Suprapubic skin (tissue), 4 donors: ENCODE results near the gene LZTR1. TPM values are rescaled to one million over a fixed set of nuclear protein-coding genes. Genes with fewer than 3 reads are reported as not detected.
"Not testable (repeated sequence)": the region's sequence is repeated elsewhere in the genome, so short reads cannot be mapped to it uniquely, and the experiment has no call there.

Experiments
- DNase-seq, 2 donors: peaks; one replicate each; pipeline ENCODE4 v3.0.0-alpha.2; 2019; ENCODE audit warnings: low spot score in 2 of 2
- H3K27ac ChIP-seq: fragments of 200-600 bp; sonication (generic); one replicate; pipeline ENCODE4 v1.5.1; 2019
- H3K27me3 ChIP-seq: fragments of 200-600 bp; sonication (generic); one replicate; pipeline ENCODE4 v1.5.1; 2019
- H3K36me3 ChIP-seq: fragments of 200-600 bp; sonication (generic); one replicate; pipeline ENCODE4 v1.5.1; 2019
- H3K4me1 ChIP-seq: fragments of 200-600 bp; sonication (generic); one replicate; pipeline ENCODE4 v1.5.1; 2019
- H3K4me3 ChIP-seq: fragments of 200-600 bp; sonication (generic); one replicate; pipeline ENCODE4 v1.5.1; 2019; ENCODE audit warnings: mild to moderate bottlenecking
- H3K9me3 ChIP-seq: fragments of 200-600 bp; sonication (generic); one replicate; pipeline ENCODE4 v1.5.1; 2019
- EP300 ChIP-seq: sonication (generic); formaldehyde crosslinking; IDR thresholded peaks from one replicate; pipeline ENCODE4 v1.6.1; 2017; ENCODE audit warnings: antibody characterized with exemption
- POLR2A ChIP-seq, 2 donors: fragments of 450-650 bp; IDR thresholded peaks; one replicate each; pipeline ENCODE4 v1.6.1; 2017; ENCODE audit warnings: antibody characterized with exemption in 2 of 2, mild to moderate bottlenecking in 2 of 2, moderate library complexity in 2 of 2
- POLR2AphosphoS5 ChIP-seq, 3 donors: sonication (generic); formaldehyde crosslinking; IDR thresholded peaks; one replicate each; pipeline ENCODE4 v1.6.1; 2017; ENCODE audit warnings: antibody characterized with exemption in 3 of 3
- WGBS: methylation state at CpG from one replicate; pipeline ENCODE4 v1.1.5; 2018; 5-methylcytosine and 5-hydroxymethylcytosine counted together
- total RNA-seq, 4 donors: library from RNA; depleted of rRNA; stranded (reverse); fragments of >200 nt; gene quantifications; one replicate each; pipeline ENCODE4 v1.1.0, GENCODE V29; 2016
- TF ChIP-seq, protein P1 (sequence below), 2 donors: fragments of 200-600 bp in 1 of 2; fragments of 450-650 bp in 1 of 2; sonication (generic) in 1 of 2; IDR thresholded peaks; one replicate each; pipeline ENCODE4 v1.5.1; 2016 to 2019; ENCODE audit warnings: antibody characterized with exemption in 2 of 2, mild to moderate bottlenecking in 1 of 2, moderate library complexity in 1 of 2

The LZTR1 gene
- total RNA-seq, 4 donors from 2014 or later: 29.3 to 75.6 (median 46.9) TPM

DNA sequence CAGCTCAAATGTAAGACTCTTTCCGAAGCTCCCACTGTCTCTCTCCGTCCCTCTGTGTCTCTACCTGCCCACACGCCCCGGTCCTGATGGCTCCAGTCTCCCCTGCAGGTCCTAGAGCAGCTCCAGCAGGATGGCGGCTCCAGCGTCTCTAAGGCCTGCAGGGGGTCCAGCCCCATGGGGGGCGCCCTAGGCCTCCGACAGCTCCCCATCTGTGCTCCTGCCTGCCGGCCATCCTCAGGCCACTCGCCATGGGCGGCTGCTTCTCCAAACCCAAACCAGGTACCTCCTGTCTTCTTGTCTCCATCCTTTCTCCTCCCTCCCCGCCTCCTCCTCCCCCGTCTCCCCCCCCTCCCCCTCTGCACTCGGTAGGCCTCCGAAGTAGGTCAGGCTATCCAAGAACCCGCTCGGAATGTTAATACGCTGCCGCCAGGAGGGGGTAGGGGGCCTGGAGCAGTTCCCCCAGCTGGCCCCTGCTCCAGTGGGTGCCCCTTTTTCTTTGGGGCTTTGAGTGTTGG, 14.3 kb upstream of the LZTR1 start:
- Histone ChIP-seq H3K4me3 (no peak overlapping the region), H3K36me3 (no peaks in the 10 kb centered on the region), H3K9me3 (no peaks in the 10 kb centered on the region), H3K27me3 (no peaks in the 10 kb centered on the region), H3K4me1 (peaks cover 15% of the 10 kb centered on the region), H3K27ac (no peak overlapping the region)
- no peak for DNase-seq
- TF ChIP-seq POLR2AphosphoS5 (IDR thresholded peaks at IDR 0.05) (no peak), EP300 (no peak), POLR2A (IDR thresholded peaks at IDR 0.05) (no peak)
- TF ChIP-seq, protein P1, sequence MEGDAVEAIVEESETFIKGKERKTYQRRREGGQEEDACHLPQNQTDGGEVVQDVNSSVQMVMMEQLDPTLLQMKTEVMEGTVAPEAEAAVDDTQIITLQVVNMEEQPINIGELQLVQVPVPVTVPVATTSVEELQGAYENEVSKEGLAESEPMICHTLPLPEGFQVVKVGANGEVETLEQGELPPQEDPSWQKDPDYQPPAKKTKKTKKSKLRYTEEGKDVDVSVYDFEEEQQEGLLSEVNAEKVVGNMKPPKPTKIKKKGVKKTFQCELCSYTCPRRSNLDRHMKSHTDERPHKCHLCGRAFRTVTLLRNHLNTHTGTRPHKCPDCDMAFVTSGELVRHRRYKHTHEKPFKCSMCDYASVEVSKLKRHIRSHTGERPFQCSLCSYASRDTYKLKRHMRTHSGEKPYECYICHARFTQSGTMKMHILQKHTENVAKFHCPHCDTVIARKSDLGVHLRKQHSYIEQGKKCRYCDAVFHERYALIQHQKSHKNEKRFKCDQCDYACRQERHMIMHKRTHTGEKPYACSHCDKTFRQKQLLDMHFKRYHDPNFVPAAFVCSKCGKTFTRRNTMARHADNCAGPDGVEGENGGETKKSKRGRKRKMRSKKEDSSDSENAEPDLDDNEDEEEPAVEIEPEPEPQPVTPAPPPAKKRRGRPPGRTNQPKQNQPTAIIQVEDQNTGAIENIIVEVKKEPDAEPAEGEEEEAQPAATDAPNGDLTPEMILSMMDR (IDR thresholded peaks at IDR 0.05): no peak
- 65% methylated on average over 13 of the region's 19 CpGs for WGBS

DNA sequence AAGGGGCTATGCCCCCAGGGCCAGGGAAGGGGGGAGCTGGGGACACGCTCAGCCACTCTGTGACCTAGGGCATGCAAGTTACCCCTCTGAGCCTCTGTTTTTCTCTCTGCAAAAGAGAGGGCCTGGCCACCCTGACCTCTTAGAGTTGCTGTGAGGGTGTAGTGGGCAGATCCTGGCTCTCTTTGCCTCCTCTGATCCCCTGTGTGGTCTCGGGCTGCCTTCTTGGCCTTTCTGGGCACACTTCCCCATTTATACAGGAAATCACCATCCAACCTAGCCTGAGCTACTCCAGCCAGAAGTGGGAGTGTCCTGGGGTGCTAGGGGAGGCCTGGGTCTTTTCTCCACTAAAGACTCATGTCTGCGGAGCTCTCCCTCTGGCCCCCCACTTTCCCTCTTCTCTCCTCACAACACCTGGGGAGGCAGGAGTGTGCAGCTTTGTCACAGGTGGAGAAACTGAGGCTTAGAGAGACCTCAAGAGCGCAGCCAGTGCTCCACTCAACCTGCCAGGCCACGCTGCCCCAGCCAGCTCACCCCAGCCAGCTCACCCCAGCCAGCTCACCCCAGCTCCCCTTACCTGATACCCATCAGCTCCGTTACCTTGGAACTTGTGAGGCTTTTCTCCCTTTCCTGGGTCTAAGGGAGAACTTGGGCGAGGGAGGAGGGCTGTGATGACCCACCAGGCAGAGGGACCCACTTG, 13.7 kb upstream of the LZTR1 start:
- DNase-seq: no peak
- TF ChIP-seq EP300 (no peak), POLR2AphosphoS5 (IDR thresholded peaks at IDR 0.05) (no peak), POLR2A (IDR thresholded peaks at IDR 0.05) (no peak)
- TF ChIP-seq, protein P1 (IDR thresholded peaks at IDR 0.05): no peak
- no peak overlapping the region for H3K27ac ChIP-seq
- WGBS: 78% methylated on average over 7 of the region's 7 CpGs
- H3K4me1 ChIP-seq: peaks cover 15% of the 10 kb centered on the region
- H3K36me3 ChIP-seq: no peaks in the 10 kb centered on the region
- H3K27me3 ChIP-seq: no peaks in the 10 kb centered on the region
- no peak overlapping the region for H3K4me3 ChIP-seq
- H3K9me3 ChIP-seq: no peaks in the 10 kb centered on the region

DNA sequence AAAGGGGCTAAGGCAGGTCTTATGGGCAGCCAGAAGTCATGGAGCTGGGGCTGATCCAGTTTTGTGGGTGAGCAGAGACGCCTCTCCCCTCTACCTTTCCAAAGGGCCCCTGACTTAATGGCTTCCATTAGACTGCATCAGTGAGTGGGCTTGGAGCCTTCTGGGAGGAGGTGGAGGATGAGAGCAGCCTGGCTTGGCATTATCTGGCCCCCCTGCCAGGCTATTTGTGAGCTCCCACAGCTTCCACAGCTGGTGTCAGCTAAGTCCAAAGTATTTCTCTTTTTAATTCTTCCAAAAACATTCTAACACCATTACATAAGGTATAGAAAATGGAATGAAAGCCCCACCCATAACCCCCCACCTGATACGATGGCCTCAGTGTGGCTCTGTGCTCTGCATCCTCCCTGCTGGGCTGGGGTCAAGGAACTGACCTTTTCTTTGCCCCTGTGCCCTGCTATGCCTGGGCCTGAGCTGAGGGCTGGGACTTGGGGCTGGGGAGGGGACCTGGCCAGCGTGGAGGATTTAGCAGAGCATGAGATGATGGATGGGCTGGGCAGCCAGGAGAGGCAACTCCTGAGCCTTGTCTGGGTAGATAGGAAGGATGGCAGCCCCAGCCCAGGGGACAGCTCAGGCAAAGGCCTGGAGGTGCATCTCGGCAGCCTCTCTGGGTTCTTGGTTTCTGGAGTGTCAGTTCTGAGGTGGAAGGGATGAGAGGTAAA, 11.0 kb upstream of the LZTR1 start:
- Histone ChIP-seq H3K4me1 (peaks cover 4% of the 10 kb centered on the region), H3K36me3 (no peaks in the 10 kb centered on the region), H3K4me3 (no peak overlapping the region), H3K27ac (no peak overlapping the region), H3K27me3 (no peaks in the 10 kb centered on the region), H3K9me3 (no peaks in the 10 kb centered on the region)
- TF ChIP-seq, protein P1 (IDR thresholded peaks at IDR 0.05): no peak
- TF ChIP-seq POLR2AphosphoS5 (IDR thresholded peaks at IDR 0.05) (no peak), EP300 (no peak), POLR2A (IDR thresholded peaks at IDR 0.05) (no peak)
- no peak for DNase-seq
- WGBS: 36% methylated on average over 4 of the region's 4 CpGs

DNA sequence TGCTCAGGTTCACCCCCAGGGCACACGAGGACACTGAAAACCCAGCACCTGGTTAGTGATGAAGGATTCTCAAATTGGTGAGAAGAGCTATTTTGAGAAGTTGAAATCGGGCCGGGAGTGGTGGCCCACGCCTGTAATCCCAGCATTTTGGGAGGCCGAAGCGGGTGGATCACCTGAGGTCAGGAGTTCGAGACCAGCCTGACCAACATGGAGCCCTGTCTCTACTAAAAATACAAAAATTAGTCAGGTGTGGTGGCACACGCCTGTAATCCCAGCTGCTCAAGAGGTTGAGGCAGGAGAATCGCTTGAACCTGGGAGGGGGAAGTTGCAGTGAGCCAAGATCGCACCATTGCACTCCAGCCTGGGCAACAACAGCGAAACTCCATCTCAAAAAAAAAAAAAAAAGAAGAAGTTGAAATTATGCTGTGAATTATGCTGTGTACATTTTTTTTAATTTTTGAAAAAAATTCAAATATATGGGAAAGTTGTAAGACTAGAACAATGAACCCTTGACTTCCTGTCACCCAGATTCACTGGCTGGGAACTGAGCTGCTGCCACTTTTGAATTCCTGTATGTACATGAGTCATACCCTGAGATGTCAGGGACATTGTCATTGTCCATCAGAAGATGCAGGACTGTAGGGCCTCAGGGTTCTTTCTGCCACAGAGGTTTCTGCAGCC, 9.9 kb upstream of the LZTR1 start:
- not testable (repeated sequence) for DNase-seq, H3K9me3 ChIP-seq, H3K36me3 ChIP-seq, H3K27ac ChIP-seq, H3K4me3 ChIP-seq, H3K4me1 ChIP-seq, H3K27me3 ChIP-seq
- 88% methylated on average over 11 of the region's 11 CpGs for WGBS

DNA sequence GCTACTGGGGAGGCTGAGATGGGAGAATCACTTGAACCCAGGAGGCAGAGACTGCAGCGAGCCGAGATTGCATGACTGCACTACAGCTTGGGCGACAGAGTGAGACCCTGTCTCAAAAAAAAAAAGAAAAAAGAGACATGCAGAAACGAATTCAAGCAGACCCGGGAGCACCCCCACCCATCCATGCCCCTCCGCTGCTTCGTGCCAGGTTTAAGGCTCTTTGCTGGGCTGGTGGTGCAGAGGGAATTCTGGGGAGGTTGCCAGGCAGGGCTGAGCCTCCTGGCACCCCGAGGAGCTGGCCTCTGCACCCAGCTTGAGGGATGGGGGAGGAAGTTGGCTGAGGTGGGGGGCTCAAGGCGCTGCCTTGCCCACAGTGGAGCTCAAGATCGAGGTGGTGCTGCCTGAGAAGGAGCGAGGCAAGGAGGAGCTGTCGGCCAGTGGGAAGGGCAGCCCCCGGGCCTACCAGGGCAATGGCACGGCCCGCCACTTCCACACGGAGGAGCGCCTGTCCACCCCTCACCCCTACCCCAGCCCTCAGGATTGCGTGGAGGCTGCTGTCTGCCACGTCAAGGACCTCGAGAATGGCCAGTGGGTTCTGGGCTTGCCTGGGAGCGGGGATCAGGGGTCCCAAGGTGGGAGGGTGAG, 9.0 kb upstream of the LZTR1 start:
- WGBS: 66% methylated on average over 10 of the region's 21 CpGs
- no peaks in the 10 kb centered on the region for H3K9me3 ChIP-seq
- TF ChIP-seq POLR2A (IDR thresholded peaks at IDR 0.05) (no peak), EP300 (no peak), POLR2AphosphoS5 (IDR thresholded peaks at IDR 0.05) (no peak)
- TF ChIP-seq, protein P1 (IDR thresholded peaks at IDR 0.05): no peak
- H3K4me3 ChIP-seq: no peak overlapping the region
- DNase-seq: no peak
- H3K27ac ChIP-seq: no peak overlapping the region
- no peaks in the 10 kb centered on the region for H3K36me3 ChIP-seq
- H3K4me1 ChIP-seq: no peaks in the 10 kb centered on the region
- H3K27me3 ChIP-seq: no peaks in the 10 kb centered on the region
